GM13976 (cell line): ENCODE measurements around the gene ELOVL6.

Experiments used
- DNase-seq: peaks from one replicate; pipeline ENCODE4 v3.0.0; 2012; ENCODE audit warnings: low spot score
- in situ Hi-C: fragments of 300-500 bp; cut with MboI; formaldehyde crosslinking; loops from one replicate; pipeline ENCODE4 v1.12.0; 2022; ENCODE audit warnings: low sequenced_read_pairs, mixed read lengths, inconsistent platforms; ENCODE audit not compliant: unreplicated experiment
- TF ChIP-seq, protein P1 (sequence below): IDR thresholded peaks from 2 replicates; pipeline ENCODE4 v1.5.1; 2012; ENCODE audit warnings: borderline replicate concordance, mild to moderate bottlenecking; ENCODE audit not compliant: insufficient read depth; ENCODE audit errors: extremely low read depth, missing control alignments, control extremely low read depth

ELOVL6 gene

DNA sequence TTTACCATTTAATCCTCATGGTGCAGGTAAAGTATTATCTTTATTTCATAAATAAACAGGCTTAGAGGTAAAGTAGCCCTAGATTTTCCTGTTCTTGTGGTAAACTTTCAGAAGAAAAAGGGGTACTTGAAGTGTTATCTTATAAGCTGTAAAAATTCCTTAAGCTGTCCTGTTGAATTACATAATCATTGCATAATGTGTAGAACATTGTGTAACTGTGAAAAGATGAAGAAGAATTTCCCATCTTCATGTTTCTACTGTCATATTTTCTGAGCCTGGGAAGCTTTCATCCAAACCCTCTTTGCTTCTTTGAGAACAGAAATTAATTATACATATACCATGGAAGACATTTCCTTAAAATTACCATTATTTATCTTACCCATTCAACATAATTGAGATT is 90.5 kb downstream of the ELOVL6 start:
- in situ Hi-C loops, result no loop called here

DNA sequence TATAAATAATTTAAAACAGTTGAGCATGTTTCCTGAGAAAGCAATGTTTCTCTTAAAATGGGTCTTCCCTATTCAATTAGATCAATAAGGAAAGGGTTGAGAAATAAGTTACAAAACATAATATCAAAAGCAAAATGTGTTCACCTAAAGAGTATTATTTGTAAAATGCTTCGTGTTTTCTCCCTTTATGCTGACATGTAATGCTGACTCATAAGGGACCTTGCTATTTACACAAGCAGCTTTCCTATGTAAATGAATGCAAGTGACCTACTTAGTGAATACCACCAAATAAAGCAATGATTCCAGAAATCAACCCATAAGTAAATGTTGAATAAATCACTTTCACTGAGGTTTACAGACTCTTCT is 91.5 kb downstream of the ELOVL6 start:
- TF ChIP-seq, protein P1, sequence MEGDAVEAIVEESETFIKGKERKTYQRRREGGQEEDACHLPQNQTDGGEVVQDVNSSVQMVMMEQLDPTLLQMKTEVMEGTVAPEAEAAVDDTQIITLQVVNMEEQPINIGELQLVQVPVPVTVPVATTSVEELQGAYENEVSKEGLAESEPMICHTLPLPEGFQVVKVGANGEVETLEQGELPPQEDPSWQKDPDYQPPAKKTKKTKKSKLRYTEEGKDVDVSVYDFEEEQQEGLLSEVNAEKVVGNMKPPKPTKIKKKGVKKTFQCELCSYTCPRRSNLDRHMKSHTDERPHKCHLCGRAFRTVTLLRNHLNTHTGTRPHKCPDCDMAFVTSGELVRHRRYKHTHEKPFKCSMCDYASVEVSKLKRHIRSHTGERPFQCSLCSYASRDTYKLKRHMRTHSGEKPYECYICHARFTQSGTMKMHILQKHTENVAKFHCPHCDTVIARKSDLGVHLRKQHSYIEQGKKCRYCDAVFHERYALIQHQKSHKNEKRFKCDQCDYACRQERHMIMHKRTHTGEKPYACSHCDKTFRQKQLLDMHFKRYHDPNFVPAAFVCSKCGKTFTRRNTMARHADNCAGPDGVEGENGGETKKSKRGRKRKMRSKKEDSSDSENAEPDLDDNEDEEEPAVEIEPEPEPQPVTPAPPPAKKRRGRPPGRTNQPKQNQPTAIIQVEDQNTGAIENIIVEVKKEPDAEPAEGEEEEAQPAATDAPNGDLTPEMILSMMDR, result no peak
- in situ Hi-C loops, result no loop called here
- DNase-seq, result peak; percentile 22

More for the DNA sequence above, 90.5 kb downstream of the ELOVL6 start:
- DNase-seq, result no peak
- TF ChIP-seq, protein P1, result no peak

DNA sequence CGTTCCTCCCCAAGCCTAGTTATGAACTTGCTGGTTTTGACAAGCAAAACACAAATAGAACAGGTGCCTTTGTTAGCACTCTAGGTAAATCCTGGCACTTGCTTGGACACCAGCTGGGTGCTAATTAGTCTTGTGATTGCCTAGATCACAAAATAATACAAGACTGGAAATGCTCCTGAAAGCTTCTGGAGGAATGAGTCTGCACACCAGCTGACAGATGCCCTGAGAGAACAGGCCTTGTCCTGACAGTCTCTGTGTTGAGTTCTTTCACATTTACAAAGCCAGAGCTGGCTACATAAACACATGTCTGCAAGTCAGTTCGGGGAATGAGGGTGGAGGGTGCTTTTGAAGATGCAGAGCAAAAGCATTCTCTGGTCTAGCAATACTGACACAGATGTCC is 93.8 kb downstream of the ELOVL6 start:
- in situ Hi-C loops, result no loop called here
- no peak for DNase-seq
- TF ChIP-seq, protein P1, result no peak

DNA sequence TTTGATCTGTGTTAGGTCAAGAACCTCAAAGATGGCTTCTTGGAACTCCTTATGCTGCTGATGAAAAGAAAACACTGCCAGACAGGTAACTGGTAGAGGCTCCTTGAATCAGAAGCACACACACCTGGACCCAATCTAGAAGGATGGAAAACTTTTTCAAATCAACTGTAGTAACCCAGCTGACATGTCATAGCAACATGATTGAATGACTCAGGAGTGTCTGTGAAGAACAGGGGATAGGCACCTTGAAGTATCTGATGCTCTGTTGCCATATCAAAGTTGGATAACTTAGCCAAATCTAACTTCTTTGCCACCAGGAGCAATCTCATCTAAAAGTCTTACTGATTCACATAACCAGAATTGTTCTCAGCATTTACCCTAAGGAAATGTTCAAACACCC is 98.8 kb downstream of the ELOVL6 start:
- DNase-seq, result no peak
- in situ Hi-C loops, result no loop called here
- TF ChIP-seq, protein P1, result no peak

DNA sequence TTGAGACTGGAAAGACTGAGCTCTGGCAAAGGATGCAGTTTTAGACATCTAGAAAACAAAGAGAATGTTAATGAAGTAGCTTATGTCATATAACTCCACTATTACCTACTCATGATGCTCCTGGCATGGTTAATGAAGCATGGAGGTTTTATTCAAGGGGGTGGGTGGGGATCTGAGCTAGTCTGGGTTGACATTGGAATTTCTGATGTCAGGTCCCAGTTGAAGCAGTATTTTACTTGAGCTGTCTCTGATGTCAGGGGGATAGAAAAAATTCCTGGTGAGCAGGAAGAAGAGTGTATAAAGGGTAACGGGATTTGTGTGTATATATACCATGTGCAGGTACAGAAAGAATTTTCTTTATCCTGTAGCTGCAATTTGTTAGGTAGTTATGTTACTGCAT is 102.0 kb downstream of the ELOVL6 start:
- TF ChIP-seq, protein P1, result no peak
- in situ Hi-C loops, result no loop called here

DNA sequence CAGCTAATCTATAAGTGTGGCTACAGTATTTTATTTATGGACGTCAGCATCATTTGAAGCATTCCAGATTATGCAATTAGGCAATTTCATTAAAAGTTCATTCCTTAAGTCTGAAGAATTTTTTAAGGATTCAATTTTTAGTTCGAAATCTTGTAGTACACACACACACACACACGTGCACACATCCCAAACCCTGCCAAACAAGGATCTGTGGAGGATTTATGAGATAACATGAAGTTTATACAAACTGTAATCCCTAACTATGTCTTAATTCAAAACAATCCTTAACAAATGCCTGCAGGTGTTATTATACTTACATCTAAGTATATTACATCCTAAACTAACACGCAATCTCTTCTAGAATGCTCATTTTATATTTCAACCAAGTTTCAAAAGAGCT is 105.8 kb downstream of the ELOVL6 start:
- in situ Hi-C loops, result no loop called here
- TF ChIP-seq, protein P1, result no peak
- no peak for DNase-seq

More for the DNA sequence above, 102.0 kb downstream of the ELOVL6 start:
- no peak for DNase-seq
